Measurements from ENCODE around the gene EXOC4. TPM values are rescaled to one million over a fixed set of nuclear protein-coding genes. Genes with fewer than 3 reads are reported as not detected.

The EXOC4 gene
- total RNA-seq, 1 donor from 2014 or later, result 94.0 TPM

DNA sequence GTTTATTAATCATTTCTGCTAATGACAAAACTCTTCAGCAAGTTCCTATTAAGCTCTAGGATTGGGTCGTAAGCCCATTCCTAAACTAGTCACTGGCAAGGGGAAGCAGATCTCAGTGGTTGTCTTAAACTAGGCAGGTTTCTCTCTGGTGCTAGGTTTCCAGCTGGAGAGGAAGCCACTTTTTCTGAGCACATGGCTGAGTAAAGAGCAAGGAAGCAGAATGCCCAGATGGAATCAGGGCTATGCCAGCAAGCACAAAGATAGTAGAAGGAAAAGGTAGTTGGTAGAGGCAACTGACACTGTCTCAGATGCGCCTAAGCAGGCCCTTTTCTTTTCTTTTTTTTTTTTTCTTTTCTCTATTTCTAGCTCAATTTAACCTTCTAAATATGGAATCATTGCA is 224.9 kb downstream of the EXOC4 start:
- Mint-ChIP-seq H3K27ac (ENCODE audit: unreplicated experiment) (no peak overlapping the region), H3K27me3 (ENCODE audit: unreplicated experiment) (peaks cover 3% of the 10 kb centered on the region), H3K4me3 (ENCODE audit: unreplicated experiment) (no peak overlapping the region), H3K36me3 (ENCODE audit: low read depth, unreplicated experiment) (no peaks in the 10 kb centered on the region), H3K4me1 (ENCODE audit: unreplicated experiment) (no peaks in the 10 kb centered on the region), H3K9me3 (ENCODE audit: unreplicated experiment) (no peaks in the 10 kb centered on the region)
- DNase-seq (ENCODE audit: low spot score), result no peak
- TF ChIP-seq CTCF (IDR thresholded peaks at IDR 0.05; ENCODE audit: unreplicated experiment), result no peak

DNA sequence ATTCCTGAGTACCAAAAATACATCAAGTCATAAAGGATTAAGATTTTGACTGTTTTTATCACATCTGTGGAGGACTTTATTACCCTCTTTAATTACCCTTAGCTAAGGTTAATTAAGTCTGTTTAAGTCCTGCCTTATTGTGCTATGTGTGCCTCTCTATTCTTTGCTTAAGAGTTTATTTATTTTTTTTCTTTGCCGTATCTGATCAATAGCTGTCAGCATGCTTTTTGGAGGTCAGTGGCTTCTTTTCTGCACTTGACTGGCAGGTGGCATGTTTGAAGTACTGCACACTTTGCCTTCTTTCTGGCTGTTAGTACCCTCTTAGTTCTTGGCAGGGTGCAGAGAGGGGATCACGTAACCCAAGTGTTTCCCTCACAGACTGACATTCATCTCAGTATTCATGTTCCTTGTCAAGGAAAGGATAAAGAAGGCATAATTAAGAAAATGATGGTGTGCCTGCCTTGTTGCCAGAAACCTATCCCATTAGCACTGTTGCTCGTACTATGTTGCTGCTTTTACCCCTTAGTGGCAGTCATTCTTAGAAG is 225.8 kb downstream of the EXOC4 start:
- no peak overlapping the region for H3K27ac Mint-ChIP-seq (ENCODE audit: unreplicated experiment)
- DNase-seq (ENCODE audit: low spot score), result no peak
- H3K36me3 Mint-ChIP-seq (ENCODE audit: low read depth, unreplicated experiment), result no peaks in the 10 kb centered on the region
- H3K4me3 Mint-ChIP-seq (ENCODE audit: unreplicated experiment), result no peak overlapping the region
- TF ChIP-seq CTCF (IDR thresholded peaks at IDR 0.05; ENCODE audit: unreplicated experiment), result no peak
- peaks cover 3% of the 10 kb centered on the region for H3K27me3 Mint-ChIP-seq (ENCODE audit: unreplicated experiment)
- H3K4me1 Mint-ChIP-seq (ENCODE audit: unreplicated experiment), result no peaks in the 10 kb centered on the region
- no peaks in the 10 kb centered on the region for H3K9me3 Mint-ChIP-seq (ENCODE audit: unreplicated experiment)

GRCh38 chr7:133479456-133480065 is 226.7 kb downstream of the EXOC4 start:
- H3K4me1 Mint-ChIP-seq (ENCODE audit: unreplicated experiment), result no peaks in the 10 kb centered on the region
- H3K27ac Mint-ChIP-seq (ENCODE audit: unreplicated experiment), result no peak overlapping the region
- H3K36me3 Mint-ChIP-seq (ENCODE audit: low read depth, unreplicated experiment), result no peaks in the 10 kb centered on the region
- H3K27me3 Mint-ChIP-seq (ENCODE audit: unreplicated experiment), result peaks cover 1% of the 10 kb centered on the region
- H3K4me3 Mint-ChIP-seq (ENCODE audit: unreplicated experiment), result no peak overlapping the region
- no peak for DNase-seq (ENCODE audit: low spot score)
- TF ChIP-seq CTCF (IDR thresholded peaks at IDR 0.05; ENCODE audit: unreplicated experiment), result no peak
- H3K9me3 Mint-ChIP-seq (ENCODE audit: unreplicated experiment), result no peaks in the 10 kb centered on the region

GRCh38 chr7:133480868-133481267 is 228.0 kb downstream of the EXOC4 start:
- DNase-seq (ENCODE audit: low spot score), result no peak
- no peaks in the 10 kb centered on the region for H3K9me3 Mint-ChIP-seq (ENCODE audit: unreplicated experiment)
- no peaks in the 10 kb centered on the region for H3K36me3 Mint-ChIP-seq (ENCODE audit: low read depth, unreplicated experiment)
- TF ChIP-seq CTCF (IDR thresholded peaks at IDR 0.05; ENCODE audit: unreplicated experiment), result no peak
- H3K27me3 Mint-ChIP-seq (ENCODE audit: unreplicated experiment), result peaks cover 1% of the 10 kb centered on the region
- H3K4me1 Mint-ChIP-seq (ENCODE audit: unreplicated experiment), result no peaks in the 10 kb centered on the region
- no peak overlapping the region for H3K4me3 Mint-ChIP-seq (ENCODE audit: unreplicated experiment)
- H3K27ac Mint-ChIP-seq (ENCODE audit: unreplicated experiment), result no peak overlapping the region

- no peak overlapping the region for H3K4me3 Mint-ChIP-seq (ENCODE audit: unreplicated experiment)
- no peaks in the 10 kb centered on the region for H3K4me1 Mint-ChIP-seq (ENCODE audit: unreplicated experiment)
- H3K36me3 Mint-ChIP-seq (ENCODE audit: low read depth, unreplicated experiment), result no peaks in the 10 kb centered on the region
- no peaks in the 10 kb centered on the region for H3K9me3 Mint-ChIP-seq (ENCODE audit: unreplicated experiment)
- no peak for DNase-seq (ENCODE audit: low spot score)
- no peak for TF ChIP-seq CTCF (IDR thresholded peaks at IDR 0.05; ENCODE audit: unreplicated experiment)
- no peak overlapping the region for H3K27ac Mint-ChIP-seq (ENCODE audit: unreplicated experiment)
- peaks cover 1% of the 10 kb centered on the region for H3K27me3 Mint-ChIP-seq (ENCODE audit: unreplicated experiment)
Observed at GRCh38 chr7:133481676-133482075, 228.8 kb downstream of the EXOC4 start.
